ENCODE results near the gene RRAD. TPM values are rescaled to one million over a fixed set of nuclear protein-coding genes. Genes with fewer than 3 reads are reported as not detected.

RRAD gene
- total RNA-seq, 1 donor from 2014 or later, result 0.24 TPM

DNA sequence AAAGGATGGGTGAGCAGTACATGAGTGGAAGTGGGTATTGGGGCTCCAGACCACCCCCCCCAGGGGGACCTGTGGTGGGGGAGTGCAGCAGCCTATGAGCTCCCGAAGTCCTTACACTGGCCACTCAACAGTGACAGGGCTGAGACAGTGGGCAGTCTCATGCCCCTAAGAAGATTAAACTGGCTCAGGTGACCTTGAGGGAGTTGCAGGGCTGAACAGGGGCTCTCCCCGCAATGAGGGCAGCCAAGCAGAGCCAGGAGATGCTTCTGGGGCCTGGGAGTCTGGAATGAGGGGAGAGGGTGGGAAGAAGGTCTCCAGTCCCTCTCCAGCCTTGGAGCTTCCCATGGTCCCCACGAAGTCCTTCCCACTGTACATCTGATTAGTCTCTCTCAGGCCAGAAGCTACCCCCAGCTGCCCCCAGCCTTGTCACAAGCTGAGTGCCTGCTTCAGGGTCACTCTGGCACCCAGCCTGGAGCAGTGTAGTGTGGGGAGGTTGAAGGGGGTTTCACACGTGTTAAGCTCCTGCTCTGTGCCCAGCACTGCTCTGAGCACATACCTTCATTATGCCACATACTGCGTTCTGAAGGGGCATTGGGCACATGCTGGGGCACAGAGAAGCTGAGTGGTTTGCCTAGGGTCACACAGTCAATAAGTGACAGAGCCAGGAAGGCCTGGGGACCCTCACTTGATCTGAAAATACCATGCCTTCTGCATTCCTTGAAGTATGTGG lies 5.6 kb downstream of the RRAD start:
- Histone ChIP-seq H2AFZ (replicated peaks) (no peak overlapping the region), H3K4me1 (no peaks in the 10 kb centered on the region), H3K4me3 (no peak overlapping the region), H3K9me3 (ENCODE audit: low read depth) (no peaks in the 10 kb centered on the region), H3K27me3 (peaks cover 46% of the 10 kb centered on the region), H3K36me3 (no peaks in the 10 kb centered on the region), H3F3A (ENCODE audit: low read depth) (no peaks in the 10 kb centered on the region), H3K9ac (no peak overlapping the region), H3K4me2 (no peak overlapping the region), H3K27ac (no peak overlapping the region), H3K79me2 (ENCODE audit: low read depth) (no peaks in the 10 kb centered on the region), H4K20me1 (ENCODE audit: low read depth) (no peaks in the 10 kb centered on the region)
- TF ChIP-seq, protein P1, sequence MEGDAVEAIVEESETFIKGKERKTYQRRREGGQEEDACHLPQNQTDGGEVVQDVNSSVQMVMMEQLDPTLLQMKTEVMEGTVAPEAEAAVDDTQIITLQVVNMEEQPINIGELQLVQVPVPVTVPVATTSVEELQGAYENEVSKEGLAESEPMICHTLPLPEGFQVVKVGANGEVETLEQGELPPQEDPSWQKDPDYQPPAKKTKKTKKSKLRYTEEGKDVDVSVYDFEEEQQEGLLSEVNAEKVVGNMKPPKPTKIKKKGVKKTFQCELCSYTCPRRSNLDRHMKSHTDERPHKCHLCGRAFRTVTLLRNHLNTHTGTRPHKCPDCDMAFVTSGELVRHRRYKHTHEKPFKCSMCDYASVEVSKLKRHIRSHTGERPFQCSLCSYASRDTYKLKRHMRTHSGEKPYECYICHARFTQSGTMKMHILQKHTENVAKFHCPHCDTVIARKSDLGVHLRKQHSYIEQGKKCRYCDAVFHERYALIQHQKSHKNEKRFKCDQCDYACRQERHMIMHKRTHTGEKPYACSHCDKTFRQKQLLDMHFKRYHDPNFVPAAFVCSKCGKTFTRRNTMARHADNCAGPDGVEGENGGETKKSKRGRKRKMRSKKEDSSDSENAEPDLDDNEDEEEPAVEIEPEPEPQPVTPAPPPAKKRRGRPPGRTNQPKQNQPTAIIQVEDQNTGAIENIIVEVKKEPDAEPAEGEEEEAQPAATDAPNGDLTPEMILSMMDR (IDR thresholded peaks at IDR 0.05), result no peak
- TF ChIP-seq EZH2phosphoT487 (IDR thresholded peaks at IDR 0.05) (no peak), EZH2 (IDR thresholded peaks at IDR 0.05) (no peak)
- no peak for DNase-seq (ENCODE audit: low spot score)
- Mint-ChIP-seq H3K36me3 (no peaks in the 10 kb centered on the region), H3K27me3 (ENCODE audit: insufficient read depth, low read depth) (peaks cover 24% of the 10 kb centered on the region), H3K4me3 (peak overlapping the region; percentile 18), H3K9me3 (no peaks in the 10 kb centered on the region), H3K27ac (no peak overlapping the region), H3K4me1 (peaks cover 14% of the 10 kb centered on the region)

DNA sequence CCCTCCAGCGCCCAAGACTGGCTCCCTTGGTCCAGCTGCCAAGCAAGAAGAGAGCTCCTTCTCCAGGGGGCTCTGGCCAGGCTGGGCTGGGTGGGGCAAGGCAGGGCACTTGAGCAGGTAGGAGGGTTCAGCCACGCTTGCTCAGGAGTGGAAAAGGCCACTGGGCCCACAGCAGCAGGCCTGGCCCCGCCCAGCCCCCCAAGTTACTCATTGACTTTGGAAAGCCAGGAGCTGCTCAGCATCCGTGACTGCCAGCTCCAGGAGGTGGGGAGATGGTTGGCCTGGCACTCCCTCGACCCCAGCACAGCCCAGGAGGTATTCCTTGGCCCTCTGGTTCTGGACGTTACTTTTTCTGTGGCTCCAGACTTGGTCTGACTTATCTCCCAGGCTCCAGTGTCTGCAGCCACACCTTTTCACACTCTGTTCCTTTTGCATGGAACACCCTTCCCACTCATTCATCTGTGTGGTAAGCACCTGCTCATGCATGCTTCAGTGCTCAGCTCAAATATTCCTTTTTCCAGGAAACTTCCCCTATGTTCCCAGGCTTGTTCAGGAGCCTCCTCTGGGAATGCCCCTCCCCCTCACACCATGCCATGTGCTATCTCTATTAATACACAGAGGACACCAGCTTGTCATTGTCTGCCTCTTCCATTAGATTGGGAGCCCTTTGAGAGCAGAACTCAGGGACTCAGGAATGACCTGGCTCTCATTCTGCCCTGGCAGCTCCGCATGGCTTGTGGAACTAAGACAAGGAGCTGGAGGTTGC lies 6.3 kb downstream of the RRAD start, which contains the start of gene CDH16:
Gene CDH16, minus strand, starts transcription at position 83 of the 766 bp plus-strand sequence. CDS start 820 bp downstream, outside the sequence.
- H3K27ac ChIP-seq, result no peak within 1 kb of the TSS
- Mint-ChIP-seq H3K4me3 (no peak within 1 kb of the TSS), H3K36me3 (no peaks in the 10 kb centered on the region), H3K9me3 (no peaks in the 10 kb centered on the region), H3K27ac (no peak within 1 kb of the TSS), H3K27me3 (ENCODE audit: insufficient read depth, low read depth) (peaks cover 19% of the 10 kb centered on the region), H3K4me1 (peaks cover 21% of the 10 kb centered on the region)
- no peak for TF ChIP-seq EZH2phosphoT487 (IDR thresholded peaks at IDR 0.05)
- TF ChIP-seq EZH2 (IDR thresholded peaks at IDR 0.05), result no peak
- TF ChIP-seq, protein P1 (IDR thresholded peaks at IDR 0.05), result no peak
- no peaks in the 10 kb centered on the region for H4K20me1 ChIP-seq (ENCODE audit: low read depth)
- H3K4me3 ChIP-seq, result no peak within 1 kb of the TSS
- no peak within 1 kb of the TSS for H2AFZ ChIP-seq (replicated peaks)
- H3K27me3 ChIP-seq, result peaks cover 39% of the 10 kb centered on the region
- no peak for DNase-seq (ENCODE audit: low spot score)
- no peaks in the 10 kb centered on the region for H3K36me3 ChIP-seq
- no peaks in the 10 kb centered on the region for H3K4me1 ChIP-seq
- no peaks in the 10 kb centered on the region for H3F3A ChIP-seq (ENCODE audit: low read depth)
- H3K9ac ChIP-seq, result no peak within 1 kb of the TSS
- H3K79me2 ChIP-seq (ENCODE audit: low read depth), result no peaks in the 10 kb centered on the region
- no peaks in the 10 kb centered on the region for H3K9me3 ChIP-seq (ENCODE audit: low read depth)
- H3K4me2 ChIP-seq, result no peak within 1 kb of the TSS

DNA sequence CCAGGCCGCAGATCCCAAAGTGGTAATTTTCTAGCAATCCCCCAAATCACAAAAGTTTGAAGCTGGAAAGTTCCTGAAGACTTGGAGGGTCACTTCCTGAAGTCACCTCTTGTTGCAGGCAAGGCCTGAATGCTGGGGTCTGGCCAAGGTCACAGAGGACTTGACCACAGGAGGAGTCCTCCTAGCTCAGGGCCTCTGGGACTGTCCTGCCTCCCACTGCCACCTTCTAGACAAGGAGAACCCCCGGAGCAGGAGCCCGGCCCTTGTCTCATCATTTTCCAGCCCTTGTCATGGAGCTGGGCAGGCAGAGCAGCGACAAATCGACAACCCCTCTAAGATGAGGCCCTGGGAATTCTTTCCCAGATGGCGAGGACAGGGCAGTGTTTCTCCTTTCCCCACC lies 7.0 kb downstream of the RRAD start:
- DNase-seq (ENCODE audit: low spot score), result no peak
- peaks cover 32% of the 10 kb centered on the region for H3K27me3 ChIP-seq

More for the DNA sequence above, 7.0 kb downstream of the RRAD start:
- H3K4me2 ChIP-seq, result no peak overlapping the region
- no peaks in the 10 kb centered on the region for H3K36me3 ChIP-seq
- H3K4me3 Mint-ChIP-seq, result no peak overlapping the region
- H3K36me3 Mint-ChIP-seq, result no peaks in the 10 kb centered on the region
- H3K4me1 Mint-ChIP-seq, result peaks cover 26% of the 10 kb centered on the region
- H3K9me3 ChIP-seq (ENCODE audit: low read depth), result no peaks in the 10 kb centered on the region
- TF ChIP-seq EZH2 (IDR thresholded peaks at IDR 0.05) (no peak), EZH2phosphoT487 (IDR thresholded peaks at IDR 0.05) (no peak)
- TF ChIP-seq, protein P1 (IDR thresholded peaks at IDR 0.05), result no peak
- no peaks in the 10 kb centered on the region for H3K4me1 ChIP-seq
- no peaks in the 10 kb centered on the region for H3K79me2 ChIP-seq (ENCODE audit: low read depth)
- H2AFZ ChIP-seq (replicated peaks), result no peak overlapping the region
- peaks cover 13% of the 10 kb centered on the region for H3K27me3 Mint-ChIP-seq (ENCODE audit: insufficient read depth, low read depth)
- H3K9me3 Mint-ChIP-seq, result no peaks in the 10 kb centered on the region
- H3K27ac Mint-ChIP-seq, result no peak overlapping the region
- H3F3A ChIP-seq (ENCODE audit: low read depth), result no peaks in the 10 kb centered on the region
- H3K9ac ChIP-seq, result no peak overlapping the region
- no peak overlapping the region for H3K4me3 ChIP-seq
- no peak overlapping the region for H3K27ac ChIP-seq
- no peaks in the 10 kb centered on the region for H4K20me1 ChIP-seq (ENCODE audit: low read depth)

Measured in neural progenitor cell (in vitro differentiated cells).